Mesodermal cell (in vitro differentiated cells): ENCODE results near the gene NPFFR1.
"Not testable (repeated sequence)": the region's sequence is repeated elsewhere in the genome, so short reads cannot be mapped to it uniquely, and the experiment has no call there.

Experiments used
- H3K27ac ChIP-seq: 2 replicates; pipeline ENCODE4 v1.7.0; 2013; ENCODE audit warnings: mild to moderate bottlenecking, low read depth, low read length, moderate library complexity; ENCODE audit not compliant: severe bottlenecking
- H3K36me3 ChIP-seq: 2 replicates; pipeline ENCODE4 v1.7.1; 2013; ENCODE audit warnings: mild to moderate bottlenecking, low read length, moderate library complexity; ENCODE audit not compliant: control insufficient read depth, insufficient read depth
- H3K4me1 ChIP-seq: one replicate; pipeline ENCODE4 v1.7.1; 2013; ENCODE audit warnings: mild to moderate bottlenecking, low read length; ENCODE audit not compliant: insufficient read depth, control insufficient read depth, poor library complexity, severe bottlenecking
- H3K4me3 ChIP-seq: 2 replicates; pipeline ENCODE4 v1.7.0; 2013; ENCODE audit warnings: low read length, control low read depth, mild to moderate bottlenecking; ENCODE audit not compliant: insufficient read depth, poor library complexity, severe bottlenecking; ENCODE audit errors: extremely low read depth
- H3K9me3 ChIP-seq: 2 replicates; pipeline ENCODE4 v1.7.1; 2013; ENCODE audit warnings: mild to moderate bottlenecking, low read length, moderate library complexity; ENCODE audit not compliant: control insufficient read depth
- WGBS, 2 experiments: methylation state at CpG; one replicate each; pipeline ENCODE4 v1.1.5; 2013; ENCODE audit warnings: missing lambda C conversion rate in 2 of 2; ENCODE audit not compliant: insufficient coverage in 2 of 2; 5-methylcytosine and 5-hydroxymethylcytosine counted together

NPFFR1 gene

DNA sequence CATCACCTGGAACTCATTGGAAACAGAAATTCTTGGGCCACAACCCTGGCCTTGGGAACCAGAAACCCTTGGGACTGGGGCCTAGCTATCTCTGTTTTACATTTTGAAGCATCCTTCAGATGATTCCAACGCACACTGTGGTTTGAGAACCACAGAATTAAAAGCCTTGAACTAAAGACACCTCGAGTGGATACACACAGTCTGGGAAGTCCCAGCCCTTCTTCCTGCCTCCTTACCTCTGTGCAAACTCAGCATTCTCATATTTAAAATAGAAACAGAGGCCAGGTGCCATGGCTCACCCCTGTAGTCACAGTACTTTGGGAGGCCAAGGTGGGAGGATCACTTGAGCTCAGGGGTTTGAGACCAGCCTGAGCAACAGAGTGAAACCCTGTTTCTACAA is 12.9 kb downstream of the NPFFR1 start:
- WGBS, 2 experiments, result 83 to 85% methylated on average over 1 to 2 of the region's 2 CpGs
- Histone ChIP-seq H3K4me1 (peaks cover 5% of the 10 kb centered on the region), H3K27ac (no peak overlapping the region), H3K9me3 (no peaks in the 10 kb centered on the region), H3K4me3 (no peak overlapping the region), H3K36me3 (no peaks in the 10 kb centered on the region)

DNA sequence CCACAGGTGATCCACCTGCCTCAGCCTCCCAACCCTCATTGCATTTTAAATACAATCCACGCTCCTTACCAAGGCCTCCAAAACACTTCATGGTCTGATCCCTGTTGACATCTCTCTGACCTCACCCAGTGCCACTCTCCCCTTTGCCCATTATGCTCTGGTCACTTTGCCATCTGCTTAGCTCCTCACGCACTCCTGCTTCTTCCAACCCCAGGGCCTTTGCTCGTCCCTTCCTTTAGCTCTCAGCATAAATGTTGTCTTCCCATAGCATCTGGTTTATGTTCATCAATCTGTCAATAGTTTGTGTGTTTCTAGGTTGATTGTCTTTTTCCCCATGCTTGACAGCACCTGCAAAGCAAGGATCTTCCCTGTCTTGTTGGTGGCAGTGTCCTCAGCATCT is 14.1 kb downstream of the NPFFR1 start:
- Histone ChIP-seq H3K36me3 (no peaks in the 10 kb centered on the region), H3K4me1 (peaks cover 5% of the 10 kb centered on the region), H3K27ac (no peak overlapping the region), H3K4me3 (no peak overlapping the region), H3K9me3 (no peaks in the 10 kb centered on the region)
- 92 to 94% methylated on average over 1 to 2 of the region's 3 CpGs for WGBS, 2 experiments

DNA sequence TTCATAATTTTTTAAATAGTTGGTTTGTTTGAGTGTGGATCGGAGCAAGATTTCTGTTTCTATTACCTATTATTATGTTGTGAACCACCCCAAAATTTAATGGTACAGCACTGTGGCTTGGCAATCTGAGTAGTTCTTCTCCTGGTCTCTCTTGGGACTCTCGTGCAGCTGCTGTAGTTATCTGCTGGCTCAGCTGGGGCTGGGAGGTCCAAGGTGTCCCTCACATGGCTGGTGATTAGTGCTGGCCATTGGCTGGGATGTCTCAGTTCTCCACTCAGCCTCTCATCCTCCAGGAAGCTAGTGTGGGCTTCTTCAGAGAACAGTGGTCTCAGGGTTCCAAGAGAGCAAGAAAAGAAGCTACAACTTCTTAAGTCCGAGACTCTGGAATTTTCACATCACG is 15.4 kb downstream of the NPFFR1 start:
- H3K4me1 ChIP-seq, result peaks cover 5% of the 10 kb centered on the region
- H3K36me3 ChIP-seq, result no peaks in the 10 kb centered on the region
- H3K9me3 ChIP-seq, result no peaks in the 10 kb centered on the region
- WGBS, 2 experiments, result 94 to 97% methylated on average over 2 to 3 of the region's 4 CpGs
- no peak overlapping the region for H3K27ac ChIP-seq
- no peak overlapping the region for H3K4me3 ChIP-seq

DNA sequence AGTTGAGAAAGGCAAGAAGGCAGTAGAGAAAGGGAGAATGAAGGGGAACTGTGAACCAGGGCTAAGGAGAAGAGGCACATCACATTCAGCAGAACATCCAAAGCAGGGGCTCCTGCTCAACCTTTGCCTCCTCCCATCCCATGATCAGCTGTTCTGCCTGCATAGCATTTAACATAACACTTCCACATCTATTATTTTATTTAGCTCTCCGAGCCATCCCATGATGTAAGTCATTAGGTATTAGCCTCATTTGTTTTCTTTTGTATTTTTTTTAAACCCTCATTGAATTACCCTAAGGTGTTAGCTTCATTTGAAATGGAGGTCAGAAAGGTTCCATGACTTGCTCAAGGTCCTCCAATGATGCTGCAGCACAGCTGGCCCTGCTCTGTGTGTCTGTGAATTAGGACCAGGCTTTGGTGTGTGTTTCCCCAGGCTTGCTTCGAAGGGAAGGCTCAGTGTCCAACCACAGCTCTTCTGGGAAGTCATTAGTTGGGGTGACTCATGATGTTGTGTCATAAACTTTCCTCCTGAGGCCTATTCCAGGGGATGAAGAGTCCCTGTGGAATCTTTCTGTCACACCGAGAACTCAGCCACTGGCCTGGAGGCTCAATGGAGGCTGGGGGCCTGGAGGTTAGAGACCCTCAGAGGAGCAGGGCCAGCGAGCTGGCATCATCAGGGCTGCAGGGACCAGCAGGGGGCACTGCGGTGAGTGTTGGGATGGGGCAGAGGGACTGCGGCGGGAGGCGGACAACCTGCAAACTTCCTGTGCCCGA is 16.5 kb downstream of the NPFFR1 start:
- no peaks in the 10 kb centered on the region for H3K36me3 ChIP-seq
- WGBS, 2 experiments, result 23 to 52% methylated on average over 2 to 5 of the region's 9 CpGs
- no peak overlapping the region for H3K27ac ChIP-seq
- peaks cover 5% of the 10 kb centered on the region for H3K4me1 ChIP-seq
- no peaks in the 10 kb centered on the region for H3K9me3 ChIP-seq
- no peak overlapping the region for H3K4me3 ChIP-seq

DNA sequence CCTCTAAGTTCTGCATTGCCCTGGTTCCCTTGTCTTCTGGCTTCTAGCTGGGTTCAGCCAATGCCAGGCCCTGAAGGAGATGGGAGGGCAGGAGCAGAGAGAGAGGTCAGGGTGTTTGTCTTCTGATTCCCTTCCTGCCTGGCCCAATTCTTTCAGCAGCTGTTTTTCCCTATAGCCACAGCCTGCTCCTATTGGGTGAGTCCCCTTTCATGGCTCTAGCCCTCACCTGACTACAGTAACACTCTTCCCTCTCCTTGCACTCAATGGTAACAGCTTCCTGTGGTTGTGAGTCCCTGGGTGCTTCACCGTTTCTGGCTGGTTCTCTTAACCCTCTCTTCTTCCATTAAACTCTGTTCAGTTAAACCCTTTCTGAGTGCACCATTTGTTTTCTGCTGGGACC is 17.1 kb downstream of the NPFFR1 start:
- Histone ChIP-seq H3K4me1 (peaks cover 5% of the 10 kb centered on the region), H3K36me3 (no peaks in the 10 kb centered on the region), H3K9me3 (no peaks in the 10 kb centered on the region), H3K4me3 (no peak overlapping the region), H3K27ac (no peak overlapping the region)
- 89 to 100% methylated on average over 1 of the region's 1 CpG for WGBS, 2 experiments

DNA sequence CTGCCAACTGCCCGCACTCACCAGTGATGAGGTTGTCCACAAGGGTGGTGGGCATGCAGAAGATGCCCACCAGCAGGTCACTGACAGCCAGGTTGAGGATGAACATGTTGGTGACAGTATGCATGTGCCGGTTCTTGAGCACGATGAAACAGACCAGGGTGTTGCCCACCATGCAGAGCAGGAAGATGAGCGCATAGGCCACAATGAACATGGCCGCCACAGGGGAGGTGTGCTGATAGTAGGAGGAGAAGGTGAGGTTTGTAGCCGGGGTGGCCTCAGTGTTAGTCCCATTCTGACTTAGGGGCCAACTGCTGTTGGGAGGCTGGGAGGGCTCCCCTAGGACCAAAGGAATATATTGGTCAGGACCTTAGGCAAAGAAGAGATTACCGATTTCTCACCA is 17.7 kb downstream of the NPFFR1 start:
- peaks cover 5% of the 10 kb centered on the region for H3K4me1 ChIP-seq
- H3K4me3 ChIP-seq, result no peak overlapping the region
- WGBS, 2 experiments, result 95 to 97% methylated on average over 7 of the region's 7 CpGs
- peaks cover 6% of the 10 kb centered on the region for H3K9me3 ChIP-seq
- no peaks in the 10 kb centered on the region for H3K36me3 ChIP-seq
- H3K27ac ChIP-seq, result no peak overlapping the region

DNA sequence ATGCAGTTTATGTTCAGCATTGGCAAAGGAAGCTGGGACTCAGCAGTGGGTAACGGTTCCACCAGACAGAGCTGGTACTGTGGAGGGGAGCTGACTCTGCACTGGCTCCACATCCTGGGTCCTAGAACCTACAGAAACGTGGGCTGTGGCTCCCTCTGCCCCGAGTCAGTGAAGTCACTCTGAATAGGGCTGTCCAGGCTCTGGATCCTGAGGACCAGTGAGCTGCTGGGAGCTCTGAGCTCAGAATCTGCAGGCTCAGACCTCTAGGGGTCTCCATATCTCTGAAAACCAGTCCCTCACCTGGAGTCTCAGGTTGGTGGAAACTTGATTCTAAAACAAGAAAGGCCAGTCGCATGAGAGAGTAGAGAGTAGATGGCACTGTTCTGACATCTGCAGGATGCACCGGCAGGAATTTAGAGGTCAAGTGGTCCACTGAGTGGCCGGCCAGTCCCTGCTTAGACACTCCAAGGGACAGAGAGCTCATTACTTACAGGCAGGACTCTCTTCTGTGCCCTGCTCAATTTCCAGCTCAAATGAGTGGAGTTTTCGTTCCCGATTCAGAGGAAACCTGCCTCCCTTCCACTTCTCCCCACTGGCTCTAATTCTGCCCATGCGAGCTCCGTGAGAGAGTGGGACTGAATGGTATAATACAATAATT is 18.6 kb downstream of the NPFFR1 start:
- peaks cover 11% of the 10 kb centered on the region for H3K9me3 ChIP-seq
- H3K27ac ChIP-seq, result no peak overlapping the region
- no peak overlapping the region for H3K4me3 ChIP-seq
- H3K36me3 ChIP-seq, result no peaks in the 10 kb centered on the region
- H3K4me1 ChIP-seq, result peaks cover 5% of the 10 kb centered on the region
- WGBS, 2 experiments, result 32 to 37% methylated on average over 5 to 7 of the region's 10 CpGs

DNA sequence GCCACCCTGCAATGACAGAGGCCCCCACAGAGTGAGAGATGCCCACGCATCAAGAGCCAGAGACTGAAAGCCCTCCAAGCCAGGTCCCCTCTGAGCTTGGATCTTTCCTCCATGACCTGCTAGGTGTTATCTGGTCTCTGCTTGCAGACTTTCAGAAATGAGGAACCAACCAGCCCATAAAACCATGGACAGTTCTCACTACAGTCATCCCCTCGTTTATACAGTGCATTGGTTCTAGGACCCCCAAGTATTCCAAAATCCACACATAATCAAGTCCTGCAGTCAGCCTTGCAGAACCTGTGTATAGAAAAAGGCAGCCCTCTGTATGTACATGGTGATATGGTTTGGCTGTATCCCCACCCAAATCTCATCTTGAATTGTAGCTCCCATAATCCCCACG is 23.1 kb downstream of the NPFFR1 start:
- H3K36me3 ChIP-seq, result no peaks in the 10 kb centered on the region
- H3K9me3 ChIP-seq, result peaks cover 11% of the 10 kb centered on the region
- 83 to 94% methylated on average over 2 of the region's 3 CpGs for WGBS, 2 experiments
- H3K4me3 ChIP-seq, result no peak overlapping the region
- H3K4me1 ChIP-seq, result no peaks in the 10 kb centered on the region
- H3K27ac ChIP-seq, result no peak overlapping the region

DNA sequence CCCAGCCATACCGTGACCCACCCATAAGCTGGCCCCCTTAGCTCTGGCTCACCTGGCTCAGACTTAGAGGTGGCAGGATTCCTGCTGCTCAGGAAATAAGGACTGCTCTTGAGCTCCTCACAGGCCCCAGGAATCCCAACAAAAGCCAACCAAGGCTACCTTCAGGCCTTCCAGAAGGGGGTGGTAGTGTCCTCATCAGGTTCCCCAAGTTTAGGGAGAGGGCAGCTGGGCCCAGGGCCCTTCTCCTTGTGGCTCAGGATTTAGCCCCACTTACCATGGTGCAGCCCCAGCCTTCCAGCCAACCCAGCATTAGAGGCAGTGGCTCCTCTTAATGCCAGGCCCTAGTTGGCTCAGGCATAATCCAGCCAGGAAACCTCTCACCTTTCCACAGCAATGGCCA is 23.5 kb downstream of the NPFFR1 start:
- WGBS, 2 experiments, result no CpG with 5 or more reads among the region's 1 CpG
- H3K9me3 ChIP-seq, result peaks cover 11% of the 10 kb centered on the region
- H3K4me3 ChIP-seq, result no peak overlapping the region
- no peaks in the 10 kb centered on the region for H3K36me3 ChIP-seq
- no peak overlapping the region for H3K27ac ChIP-seq
- H3K4me1 ChIP-seq, result no peaks in the 10 kb centered on the region

DNA sequence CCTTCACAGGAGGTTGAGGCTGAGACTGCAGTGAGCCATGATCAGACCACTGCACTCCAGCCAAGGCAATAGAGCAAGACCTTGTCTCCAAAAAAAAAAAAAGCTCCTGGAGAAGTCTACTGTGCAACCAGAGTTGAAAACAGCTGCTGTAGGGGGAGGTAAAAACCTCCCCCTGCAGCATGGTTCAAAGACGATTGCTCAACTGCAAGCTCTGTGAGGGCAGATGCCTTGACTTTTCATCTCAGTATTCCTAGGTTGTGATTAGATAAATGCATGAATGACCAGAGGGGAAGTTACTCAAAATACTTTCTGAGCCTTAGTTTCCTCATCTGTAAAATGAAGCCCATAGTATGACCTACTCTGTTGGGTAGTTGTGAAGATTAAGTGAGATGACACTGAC is 25.6 kb downstream of the NPFFR1 start:
- Histone ChIP-seq H3K4me1 (no peaks in the 10 kb centered on the region), H3K36me3 (no peaks in the 10 kb centered on the region), H3K9me3 (peaks cover 11% of the 10 kb centered on the region), H3K4me3 (no peak overlapping the region), H3K27ac (no peak overlapping the region)
- WGBS, 2 experiments, result 100% methylated on average over 1 of the region's 1 CpG

DNA sequence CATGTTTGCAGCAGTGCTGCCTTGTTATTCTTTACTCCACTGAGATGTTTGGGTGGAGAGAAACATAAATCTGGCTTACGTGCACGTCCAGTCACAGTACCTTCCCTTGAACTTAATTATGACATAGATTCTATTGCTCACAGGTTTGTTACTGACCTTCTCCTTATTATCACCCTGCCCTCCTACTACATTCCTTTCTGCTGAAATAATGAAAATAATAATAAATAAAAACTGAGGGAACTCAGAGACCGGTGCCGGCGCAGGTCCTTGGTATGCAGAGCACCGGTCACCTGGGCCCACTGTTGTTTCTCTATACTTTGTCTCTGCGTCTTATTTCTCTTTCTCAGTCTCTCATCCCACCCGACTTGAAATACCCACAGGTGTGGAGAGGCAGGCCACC is 26.0 kb downstream of the NPFFR1 start:
- 89 to 91% methylated on average over 5 to 6 of the region's 8 CpGs for WGBS, 2 experiments
- H3K27ac ChIP-seq, H3K36me3 ChIP-seq, H3K4me1 ChIP-seq, H3K4me3 ChIP-seq: not testable (repeated sequence)
- H3K9me3 ChIP-seq, result peaks cover 11% of the 10 kb centered on the region
